ENCODE measurements around the gene UMAD1. TPM values are rescaled to one million over a fixed set of nuclear protein-coding genes. Genes with fewer than 3 reads are reported as not detected.

The UMAD1 gene
- total RNA-seq, 2 experiments from 2014 or later = 11.0 to 15.3 TPM

- ChIA-PET POLR2A (interaction anchor here (0.6 kb wide), 1 partner anchor 57 kb away, joined by 4 read pairs; no protein-coding TSS in a partner anchor), CTCF (no interaction called here)
- intact Hi-C loops (cut with DNase I, micrococcal nuclease) = no loop called here
- Histone ChIP-seq H3K4me1 (ENCODE audit: insufficient read depth, low read length) (no peaks in the 10 kb centered on the region), H3K36me3 (ENCODE audit: insufficient read depth, low read length) (no peaks in the 10 kb centered on the region), H3K9me3 (ENCODE audit: control insufficient read depth in 1 of 2, insufficient read depth in 1 of 2, low read length in 2 of 2) (no peaks in the 10 kb centered on the region), H3K27me3 (ENCODE audit: control insufficient read depth in 1 of 2, insufficient read depth in 2 of 2, low read length in 2 of 2) (no peaks in the 10 kb centered on the region), H3K4me3 (ENCODE audit: low read length) (no peak overlapping the region), H3K27ac (ENCODE audit: low read depth in 1 of 2, low read length in 2 of 2) (no peak overlapping the region)
- no peak for DNase-seq
- Mint-ChIP-seq H3K36me3 (ENCODE audit: low read depth) (no peaks in the 10 kb centered on the region), H3K4me1 (ENCODE audit: low read depth) (no peaks in the 10 kb centered on the region), H3K27ac (no peak overlapping the region), H3K9me3 (no peaks in the 10 kb centered on the region), H3K4me3 (no peak overlapping the region), H3K27me3 (no peaks in the 10 kb centered on the region)
- no peak for ATAC-seq (ENCODE audit: poor library complexity)
- TF ChIP-seq CTCF (IDR thresholded peaks at IDR 0.05) = no peak
Measured at GRCh38 chr7:7897509-7897908, 257.0 kb downstream of the UMAD1 start.

GRCh38 chr7:7897949-7898515 lies 257.5 kb downstream of the UMAD1 start:
- CTCF ChIA-PET = no interaction called here
- no peak for ATAC-seq (ENCODE audit: poor library complexity)

GRCh38 chr7:7902845-7903244 lies 262.3 kb downstream of the UMAD1 start:
- Histone ChIP-seq H3K4me1 (ENCODE audit: insufficient read depth, low read length) (no peaks in the 10 kb centered on the region), H3K27ac (ENCODE audit: low read depth in 1 of 2, low read length in 2 of 2) (no peak overlapping the region), H3K9me3 (ENCODE audit: control insufficient read depth in 1 of 2, insufficient read depth in 1 of 2, low read length in 2 of 2) (no peaks in the 10 kb centered on the region), H3K4me3 (ENCODE audit: low read length) (no peak overlapping the region), H3K36me3 (ENCODE audit: insufficient read depth, low read length) (no peaks in the 10 kb centered on the region), H3K27me3 (ENCODE audit: control insufficient read depth in 1 of 2, insufficient read depth in 2 of 2, low read length in 2 of 2) (no peaks in the 10 kb centered on the region)
- ATAC-seq (ENCODE audit: poor library complexity) (no peak), DNase-seq (no peak)
- Mint-ChIP-seq H3K27ac (no peak overlapping the region), H3K4me3 (no peak overlapping the region), H3K36me3 (ENCODE audit: low read depth) (no peaks in the 10 kb centered on the region), H3K4me1 (ENCODE audit: low read depth) (no peaks in the 10 kb centered on the region), H3K9me3 (no peaks in the 10 kb centered on the region), H3K27me3 (no peaks in the 10 kb centered on the region)
- no peak for TF ChIP-seq CTCF (IDR thresholded peaks at IDR 0.05)
- ChIA-PET CTCF (no interaction called here), POLR2A (no interaction called here)
- intact Hi-C loops (cut with DNase I, micrococcal nuclease) = no loop called here

More at GRCh38 chr7:7897949-7898515, 257.5 kb downstream of the UMAD1 start:
- Histone ChIP-seq H3K27me3 (ENCODE audit: control insufficient read depth in 1 of 2, insufficient read depth in 2 of 2, low read length in 2 of 2) (no peaks in the 10 kb centered on the region), H3K4me3 (ENCODE audit: low read length) (no peak overlapping the region), H3K27ac (ENCODE audit: low read depth in 1 of 2, low read length in 2 of 2) (no peak overlapping the region), H3K9me3 (ENCODE audit: control insufficient read depth in 1 of 2, insufficient read depth in 1 of 2, low read length in 2 of 2) (no peaks in the 10 kb centered on the region), H3K4me1 (ENCODE audit: insufficient read depth, low read length) (no peaks in the 10 kb centered on the region), H3K36me3 (ENCODE audit: insufficient read depth, low read length) (no peaks in the 10 kb centered on the region)
- Mint-ChIP-seq H3K27ac (no peak overlapping the region), H3K4me3 (no peak overlapping the region), H3K27me3 (no peaks in the 10 kb centered on the region), H3K36me3 (ENCODE audit: low read depth) (no peaks in the 10 kb centered on the region), H3K4me1 (ENCODE audit: low read depth) (no peaks in the 10 kb centered on the region), H3K9me3 (no peaks in the 10 kb centered on the region)
- no peak for DNase-seq
- POLR2A ChIA-PET = no interaction called here
- TF ChIP-seq CTCF (IDR thresholded peaks at IDR 0.05) = no peak
- intact Hi-C loops (cut with DNase I, micrococcal nuclease) = no loop called here

Measured in CD4-positive, alpha-beta T cell (primary cell).